ENCODE measurements around the gene CTSD.

Gene CTSD

DNA sequence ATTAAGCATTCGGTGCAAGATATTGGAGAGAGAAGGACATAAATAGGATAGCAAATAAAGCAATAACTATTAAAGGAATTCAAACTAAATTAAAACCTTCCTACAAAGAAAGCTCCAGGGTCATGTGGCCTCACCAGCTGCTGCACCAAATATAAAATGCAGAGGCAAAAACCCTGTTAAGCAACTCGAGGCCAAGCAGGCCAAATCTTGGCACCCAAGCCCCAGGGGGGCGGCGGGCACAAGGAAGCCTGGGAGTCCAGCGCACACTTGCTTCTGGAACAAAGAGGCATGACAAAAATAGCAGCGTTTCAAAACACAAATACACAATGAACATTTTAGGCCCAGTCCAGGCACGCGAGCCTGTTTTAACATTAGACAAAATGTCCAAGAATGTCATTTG is 46.0 kb downstream of the CTSD start:
- TF ChIP-seq, protein P1, sequence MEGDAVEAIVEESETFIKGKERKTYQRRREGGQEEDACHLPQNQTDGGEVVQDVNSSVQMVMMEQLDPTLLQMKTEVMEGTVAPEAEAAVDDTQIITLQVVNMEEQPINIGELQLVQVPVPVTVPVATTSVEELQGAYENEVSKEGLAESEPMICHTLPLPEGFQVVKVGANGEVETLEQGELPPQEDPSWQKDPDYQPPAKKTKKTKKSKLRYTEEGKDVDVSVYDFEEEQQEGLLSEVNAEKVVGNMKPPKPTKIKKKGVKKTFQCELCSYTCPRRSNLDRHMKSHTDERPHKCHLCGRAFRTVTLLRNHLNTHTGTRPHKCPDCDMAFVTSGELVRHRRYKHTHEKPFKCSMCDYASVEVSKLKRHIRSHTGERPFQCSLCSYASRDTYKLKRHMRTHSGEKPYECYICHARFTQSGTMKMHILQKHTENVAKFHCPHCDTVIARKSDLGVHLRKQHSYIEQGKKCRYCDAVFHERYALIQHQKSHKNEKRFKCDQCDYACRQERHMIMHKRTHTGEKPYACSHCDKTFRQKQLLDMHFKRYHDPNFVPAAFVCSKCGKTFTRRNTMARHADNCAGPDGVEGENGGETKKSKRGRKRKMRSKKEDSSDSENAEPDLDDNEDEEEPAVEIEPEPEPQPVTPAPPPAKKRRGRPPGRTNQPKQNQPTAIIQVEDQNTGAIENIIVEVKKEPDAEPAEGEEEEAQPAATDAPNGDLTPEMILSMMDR (IDR thresholded peaks at IDR 0.05; ENCODE audit: extremely low read depth, insufficient read depth, missing control alignments) = no peak
- no peak for DNase-seq (ENCODE audit: low spot score)
- in situ Hi-C loops (cut with MboI; ENCODE audit: low pct_unique_long_range_greater_than_20kb, low sequenced_read_pairs, unreplicated experiment) = no loop called here

DNA sequence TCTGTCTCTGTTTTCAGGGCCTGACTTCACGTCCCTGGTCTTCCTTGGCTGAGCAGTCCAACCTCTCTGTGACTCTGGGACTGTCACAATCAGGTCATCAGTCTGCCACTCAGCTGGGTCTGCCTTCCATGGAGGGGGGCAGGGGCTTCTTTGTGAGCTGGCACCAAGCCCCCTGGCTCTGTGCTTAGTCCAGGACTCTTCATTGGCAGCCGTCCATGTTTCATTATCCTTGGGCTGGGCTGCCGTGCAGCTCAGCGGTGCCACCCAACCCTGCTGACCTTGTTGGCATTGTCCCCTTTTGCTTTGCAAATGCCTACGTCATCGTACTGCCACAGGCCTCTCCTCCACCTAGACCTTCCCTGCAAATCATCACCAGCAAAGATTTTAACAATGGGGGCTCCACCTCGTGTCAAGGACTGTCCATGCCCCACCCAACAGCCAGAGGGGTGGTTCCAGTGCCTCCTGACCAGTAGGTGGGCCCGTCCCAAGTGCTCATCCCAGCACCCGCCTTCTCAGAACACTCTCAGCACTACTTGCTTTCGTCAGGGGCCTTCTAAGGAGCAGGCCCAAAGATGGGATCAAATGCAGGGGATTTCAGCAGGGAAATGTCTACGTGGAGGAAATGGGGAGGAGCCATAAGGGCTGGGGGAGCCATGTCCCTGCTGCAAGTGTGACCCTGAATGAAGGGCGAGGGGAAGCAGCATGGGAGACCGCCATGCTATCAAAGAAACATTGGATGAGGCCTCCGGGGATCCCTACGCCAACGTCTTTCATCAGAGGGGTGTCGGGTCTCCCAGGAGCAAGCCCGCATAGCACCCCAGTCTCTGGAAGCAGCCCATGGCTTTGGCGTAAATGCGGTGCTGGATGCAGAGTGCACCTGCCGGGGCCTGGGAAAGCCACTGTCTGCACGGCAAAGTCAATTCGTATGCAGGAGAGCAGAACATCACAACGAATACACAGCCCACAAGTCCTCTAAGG is 48.5 kb downstream of the CTSD start:
- in situ Hi-C loops (cut with MboI; ENCODE audit: low pct_unique_long_range_greater_than_20kb, low sequenced_read_pairs, unreplicated experiment) = no loop called here
- no peak for DNase-seq (ENCODE audit: low spot score)
- TF ChIP-seq, protein P1 (IDR thresholded peaks at IDR 0.05; ENCODE audit: extremely low read depth, insufficient read depth, missing control alignments) = no peak

DNA sequence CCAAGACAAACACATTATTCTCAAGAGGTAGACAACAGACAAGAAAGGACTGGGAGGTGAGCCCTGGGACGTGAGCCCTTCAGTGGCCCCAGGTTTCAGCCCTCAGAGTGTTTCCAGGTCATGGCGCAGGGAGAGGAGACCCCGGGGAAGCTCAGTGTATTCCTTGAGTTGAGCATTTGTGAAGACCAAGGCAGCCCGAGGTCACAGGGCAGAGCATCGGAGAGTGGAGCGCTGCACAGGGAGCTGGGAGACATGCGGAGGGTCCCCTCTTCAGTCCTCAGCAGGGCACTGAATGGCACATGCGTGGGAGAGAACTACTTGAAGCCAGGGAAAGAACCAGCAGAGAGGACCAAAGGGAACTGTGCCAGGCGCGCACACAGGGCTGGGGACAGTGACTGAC is 55.0 kb downstream of the CTSD start:
- in situ Hi-C loops (cut with MboI; ENCODE audit: low pct_unique_long_range_greater_than_20kb, low sequenced_read_pairs, unreplicated experiment) = no loop called here
- TF ChIP-seq, protein P1 (IDR thresholded peaks at IDR 0.05; ENCODE audit: extremely low read depth, insufficient read depth, missing control alignments) = no peak
- DNase-seq (ENCODE audit: low spot score) = no peak

DNA sequence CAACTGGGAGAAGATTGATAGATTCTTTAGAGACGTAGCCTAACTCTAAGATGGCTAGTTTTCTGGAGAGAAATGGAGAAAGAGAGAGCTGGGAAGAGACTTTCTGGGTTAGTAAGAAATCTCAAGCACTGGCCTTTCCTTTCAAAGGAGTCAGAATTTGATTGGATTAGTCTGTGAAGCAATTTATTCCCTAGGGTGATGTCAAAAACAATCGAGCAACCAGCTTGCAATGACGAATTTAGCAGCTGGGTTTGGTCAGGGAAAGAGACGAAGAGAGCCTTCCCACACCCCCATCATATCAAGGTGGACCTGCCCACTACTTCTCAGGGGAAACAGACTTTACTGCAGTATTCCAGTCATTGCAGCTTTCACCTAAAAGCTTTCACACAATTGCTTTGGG is 56.0 kb downstream of the CTSD start:
- TF ChIP-seq, protein P1 (IDR thresholded peaks at IDR 0.05; ENCODE audit: extremely low read depth, insufficient read depth, missing control alignments) = no peak
- no peak for DNase-seq (ENCODE audit: low spot score)
- in situ Hi-C loops (cut with MboI; ENCODE audit: low pct_unique_long_range_greater_than_20kb, low sequenced_read_pairs, unreplicated experiment) = no loop called here

DNA sequence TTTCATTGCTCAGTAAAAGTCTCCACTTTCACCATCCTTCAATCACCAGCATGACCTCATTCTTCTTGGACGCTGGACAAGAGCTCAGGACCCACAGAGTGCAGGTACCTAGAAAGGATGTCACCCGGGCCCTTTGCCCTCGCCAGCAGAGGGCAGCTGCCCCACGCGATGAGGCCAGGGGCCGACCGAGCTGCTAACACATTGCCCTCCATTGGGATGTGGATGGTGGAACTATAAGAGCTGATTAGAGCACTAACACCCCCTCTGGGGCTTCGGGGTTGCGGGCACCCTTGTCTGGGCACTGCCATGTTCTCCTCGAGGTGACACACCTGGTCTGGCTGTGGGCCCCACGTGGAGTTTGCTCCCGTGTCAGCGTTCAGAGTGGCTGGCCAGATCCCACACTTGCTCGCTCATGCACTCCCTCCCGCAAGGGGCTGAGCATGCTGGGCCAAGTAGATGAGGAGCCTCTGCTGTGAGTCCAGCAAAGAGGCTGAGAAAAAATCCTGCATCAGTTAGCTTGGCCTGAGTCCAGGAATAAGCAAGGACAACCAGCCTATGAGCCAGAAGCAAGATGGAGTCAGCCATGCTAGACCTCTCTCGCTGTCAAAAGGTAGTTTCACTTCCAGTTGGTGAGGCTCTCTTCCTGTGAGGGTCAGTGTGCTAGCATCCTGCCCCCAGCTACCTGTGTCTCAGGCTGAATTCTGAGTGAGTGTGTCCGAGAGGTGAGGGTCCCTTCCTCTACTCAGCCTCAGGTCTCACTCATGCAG is 56.9 kb downstream of the CTSD start:
- no peak for DNase-seq (ENCODE audit: low spot score)
- in situ Hi-C loops (cut with MboI; ENCODE audit: low pct_unique_long_range_greater_than_20kb, low sequenced_read_pairs, unreplicated experiment) = no loop called here
- TF ChIP-seq, protein P1 (IDR thresholded peaks at IDR 0.05; ENCODE audit: extremely low read depth, insufficient read depth, missing control alignments) = no peak

DNA sequence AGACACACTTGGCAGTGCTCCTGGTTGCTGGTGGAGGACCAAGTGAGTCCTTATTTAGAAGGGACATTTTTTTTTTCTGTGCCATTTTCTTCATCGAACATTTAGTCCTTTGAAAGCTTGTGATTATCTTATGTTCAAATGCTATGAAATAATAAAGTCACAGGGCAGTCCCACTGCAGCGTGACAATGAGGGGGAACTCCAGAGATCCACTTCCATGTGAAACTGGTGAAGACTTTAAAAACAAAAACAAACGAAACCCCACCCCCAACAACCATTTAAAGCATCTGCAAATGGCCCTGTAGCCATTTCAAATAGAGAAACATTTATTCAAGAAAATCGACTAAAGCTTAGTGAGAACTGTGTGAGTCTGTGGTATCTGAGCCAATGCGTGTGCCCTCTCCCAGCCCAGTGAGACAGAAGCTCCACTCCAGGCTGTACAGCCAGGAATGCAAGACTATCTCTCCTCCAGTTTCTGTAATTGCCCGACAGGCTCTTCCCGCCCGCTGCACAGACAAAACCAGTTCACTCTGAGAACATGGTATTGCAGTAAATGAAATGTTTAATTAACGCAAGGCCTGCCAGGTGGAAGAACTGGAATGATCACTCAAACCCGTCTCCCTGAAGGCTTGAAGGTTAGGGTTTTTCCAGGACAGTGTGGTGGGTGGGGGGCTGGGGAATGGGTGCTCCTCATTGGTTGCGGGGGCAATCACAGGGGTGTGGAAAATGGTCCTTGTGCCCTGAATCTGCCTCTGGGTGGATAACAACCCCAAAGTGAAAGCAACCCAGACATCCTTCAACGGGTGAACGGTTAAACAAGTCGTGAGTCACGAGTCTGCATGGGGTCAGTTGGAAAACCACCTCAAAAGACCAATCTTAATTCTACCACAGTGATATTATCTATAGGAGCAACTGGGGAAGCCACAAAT is 58.3 kb downstream of the CTSD start:
- TF ChIP-seq, protein P1 (IDR thresholded peaks at IDR 0.05; ENCODE audit: extremely low read depth, insufficient read depth, missing control alignments) = no peak
- in situ Hi-C loops (cut with MboI; ENCODE audit: low pct_unique_long_range_greater_than_20kb, low sequenced_read_pairs, unreplicated experiment) = no loop called here
- no peak for DNase-seq (ENCODE audit: low spot score)
